Neural progenitor cell (in vitro differentiated cells): Measurements from ENCODE around the gene GJA4. TPM values are rescaled to one million over a fixed set of nuclear protein-coding genes. Genes with fewer than 3 reads are reported as not detected.

Source experiments
- DNase-seq: peaks from one replicate; pipeline ENCODE4 v3.0.0-alpha.2; 2016; ENCODE audit warnings: low spot score
- H2AFZ ChIP-seq: fragments of 200-600 bp; sonication (generic); replicated peaks from 2 replicates; pipeline ENCODE4 v1.6.1; 2016; ENCODE audit warnings: antibody characterized with exemption
- H3F3A ChIP-seq: fragments of 200-600 bp; sonication (generic); 2 replicates; pipeline ENCODE4 v1.6.1; 2016; ENCODE audit warnings: antibody characterized with exemption, low read depth
- H3K27ac ChIP-seq: fragments of 200-600 bp; sonication (generic); 2 replicates; pipeline ENCODE4 v1.5.1; 2016; ENCODE audit warnings: mild to moderate bottlenecking
- H3K27me3 ChIP-seq: fragments of 200-600 bp; sonication (generic); 2 replicates; pipeline ENCODE4 v1.6.1; 2016; ENCODE audit warnings: mild to moderate bottlenecking, moderate library complexity
- H3K36me3 ChIP-seq: fragments of 200-600 bp; sonication (generic); 2 replicates; pipeline ENCODE4 v1.5.1; 2016
- H3K4me1 ChIP-seq: fragments of 200-600 bp; sonication (generic); 2 replicates; pipeline ENCODE4 v1.6.1; 2016; ENCODE audit warnings: mixed run types
- H3K4me2 ChIP-seq: fragments of 200-600 bp; sonication (generic); 2 replicates; pipeline ENCODE4 v1.6.1; 2016
- H3K4me3 ChIP-seq: fragments of 200-600 bp; sonication (generic); 2 replicates; pipeline ENCODE4 v1.5.1; 2016
- H3K79me2 ChIP-seq: fragments of 200-600 bp; sonication (generic); 2 replicates; pipeline ENCODE4 v1.6.1; 2016; ENCODE audit warnings: low read depth
- H3K9ac ChIP-seq: fragments of 200-600 bp; sonication (generic); 2 replicates; pipeline ENCODE4 v1.6.1; 2016
- H3K9me3 ChIP-seq: fragments of 200-600 bp; sonication (generic); 2 replicates; pipeline ENCODE4 v1.5.1; 2016; ENCODE audit warnings: low read depth
- H4K20me1 ChIP-seq: fragments of 200-600 bp; sonication (generic); 2 replicates; pipeline ENCODE4 v1.6.1; 2016; ENCODE audit warnings: low read depth
- H3K27ac Mint-ChIP-seq: 3 replicates; pipeline ENCODE4 v1.8.0; 2021; ENCODE audit warnings: mixed read lengths
- H3K27me3 Mint-ChIP-seq: 2 replicates; pipeline ENCODE4 v1.8.0; 2022; ENCODE audit warnings: low read depth, mild to moderate bottlenecking, inconsistent platforms, moderate library complexity, mixed read lengths; ENCODE audit not compliant: insufficient read depth
- H3K36me3 Mint-ChIP-seq: 3 replicates; pipeline ENCODE4 v1.8.0; 2021; ENCODE audit warnings: mixed read lengths
- H3K4me1 Mint-ChIP-seq: 3 replicates; pipeline ENCODE4 v1.8.0; 2021; ENCODE audit warnings: mixed read lengths
- H3K4me3 Mint-ChIP-seq: 3 replicates; pipeline ENCODE4 v1.8.0; 2021; ENCODE audit warnings: mild to moderate bottlenecking, moderate library complexity, mixed read lengths
- H3K9me3 Mint-ChIP-seq: 3 replicates; pipeline ENCODE4 v1.8.0; 2020; ENCODE audit warnings: mixed read lengths
- EZH2 ChIP-seq: fragments of 200-600 bp; sonication (generic); IDR thresholded peaks from 2 replicates; pipeline ENCODE4 v1.6.1; 2017; ENCODE audit warnings: antibody characterized with exemption, mild to moderate bottlenecking, moderate library complexity
- EZH2phosphoT487 ChIP-seq: fragments of 200-600 bp; sonication (generic); IDR thresholded peaks from 2 replicates; pipeline ENCODE4 v1.6.1; 2017; ENCODE audit warnings: antibody characterized with exemption
- total RNA-seq: library from RNA; depleted of rRNA; stranded (reverse); fragments of >200 nt; gene quantifications from 2 replicates; pipeline ENCODE4 v1.2.3, GENCODE V29; 2015; ENCODE audit warnings: low replicate concordance
- TF ChIP-seq, protein P1 (sequence below): fragments of 200-600 bp; sonication (generic); IDR thresholded peaks from 2 replicates; pipeline ENCODE4 v1.5.1; 2017; ENCODE audit warnings: antibody characterized with exemption, mild to moderate bottlenecking

The GJA4 gene
- total RNA-seq, 1 donor from 2014 or later: not detected

DNA sequence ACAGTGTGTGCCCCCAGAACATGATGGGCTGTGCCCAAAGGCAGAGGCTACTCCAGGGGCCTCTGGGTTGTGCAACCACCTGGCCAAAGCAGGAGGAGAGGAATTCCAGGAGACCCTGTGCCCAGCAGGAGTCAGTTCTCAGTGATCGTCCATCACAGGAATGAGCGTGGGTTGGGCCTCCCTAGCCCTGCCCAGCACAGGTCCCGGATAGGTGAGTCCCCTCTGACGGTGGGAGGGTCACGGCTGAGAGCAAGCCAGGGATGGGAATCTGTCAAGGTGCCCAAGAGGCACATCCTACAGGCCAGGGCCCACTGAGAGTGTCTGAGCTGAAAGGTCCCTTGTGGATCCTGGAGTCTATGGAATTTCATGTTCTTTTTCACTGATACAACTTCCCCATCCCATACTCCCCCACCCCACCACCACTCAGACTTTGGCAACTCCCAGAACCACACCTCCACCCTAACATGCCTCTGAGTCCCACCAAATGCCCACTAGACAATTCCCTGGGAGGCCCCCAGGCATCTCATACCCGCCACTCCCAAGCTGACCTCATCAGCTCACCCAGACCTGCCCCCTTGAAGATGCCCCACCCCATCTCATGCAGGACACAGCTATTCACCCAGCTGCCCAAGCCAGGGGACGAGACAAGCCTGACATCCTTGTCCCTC is 30.2 kb upstream of the GJA4 start:
- Histone ChIP-seq H3K4me2 (no peak overlapping the region), H2AFZ (no peak overlapping the region), H3K9ac (no peak overlapping the region), H4K20me1 (no peaks in the 10 kb centered on the region), H3K36me3 (no peaks in the 10 kb centered on the region), H3K4me1 (no peaks in the 10 kb centered on the region), H3K9me3 (no peaks in the 10 kb centered on the region), H3K79me2 (no peaks in the 10 kb centered on the region), H3K4me3 (no peak overlapping the region), H3K27me3 (no peaks in the 10 kb centered on the region), H3F3A (no peaks in the 10 kb centered on the region), H3K27ac (no peak overlapping the region)
- DNase-seq: no peak
- peaks cover 7% of the 10 kb centered on the region for H3K27me3 Mint-ChIP-seq
- H3K9me3 Mint-ChIP-seq: peaks cover 2% of the 10 kb centered on the region
- H3K27ac Mint-ChIP-seq: no peak overlapping the region
- no peaks in the 10 kb centered on the region for H3K36me3 Mint-ChIP-seq
- no peak overlapping the region for H3K4me3 Mint-ChIP-seq
- H3K4me1 Mint-ChIP-seq: no peaks in the 10 kb centered on the region
- TF ChIP-seq EZH2: no peak
- TF ChIP-seq EZH2phosphoT487: no peak
- TF ChIP-seq, protein P1, sequence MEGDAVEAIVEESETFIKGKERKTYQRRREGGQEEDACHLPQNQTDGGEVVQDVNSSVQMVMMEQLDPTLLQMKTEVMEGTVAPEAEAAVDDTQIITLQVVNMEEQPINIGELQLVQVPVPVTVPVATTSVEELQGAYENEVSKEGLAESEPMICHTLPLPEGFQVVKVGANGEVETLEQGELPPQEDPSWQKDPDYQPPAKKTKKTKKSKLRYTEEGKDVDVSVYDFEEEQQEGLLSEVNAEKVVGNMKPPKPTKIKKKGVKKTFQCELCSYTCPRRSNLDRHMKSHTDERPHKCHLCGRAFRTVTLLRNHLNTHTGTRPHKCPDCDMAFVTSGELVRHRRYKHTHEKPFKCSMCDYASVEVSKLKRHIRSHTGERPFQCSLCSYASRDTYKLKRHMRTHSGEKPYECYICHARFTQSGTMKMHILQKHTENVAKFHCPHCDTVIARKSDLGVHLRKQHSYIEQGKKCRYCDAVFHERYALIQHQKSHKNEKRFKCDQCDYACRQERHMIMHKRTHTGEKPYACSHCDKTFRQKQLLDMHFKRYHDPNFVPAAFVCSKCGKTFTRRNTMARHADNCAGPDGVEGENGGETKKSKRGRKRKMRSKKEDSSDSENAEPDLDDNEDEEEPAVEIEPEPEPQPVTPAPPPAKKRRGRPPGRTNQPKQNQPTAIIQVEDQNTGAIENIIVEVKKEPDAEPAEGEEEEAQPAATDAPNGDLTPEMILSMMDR: no peak

DNA sequence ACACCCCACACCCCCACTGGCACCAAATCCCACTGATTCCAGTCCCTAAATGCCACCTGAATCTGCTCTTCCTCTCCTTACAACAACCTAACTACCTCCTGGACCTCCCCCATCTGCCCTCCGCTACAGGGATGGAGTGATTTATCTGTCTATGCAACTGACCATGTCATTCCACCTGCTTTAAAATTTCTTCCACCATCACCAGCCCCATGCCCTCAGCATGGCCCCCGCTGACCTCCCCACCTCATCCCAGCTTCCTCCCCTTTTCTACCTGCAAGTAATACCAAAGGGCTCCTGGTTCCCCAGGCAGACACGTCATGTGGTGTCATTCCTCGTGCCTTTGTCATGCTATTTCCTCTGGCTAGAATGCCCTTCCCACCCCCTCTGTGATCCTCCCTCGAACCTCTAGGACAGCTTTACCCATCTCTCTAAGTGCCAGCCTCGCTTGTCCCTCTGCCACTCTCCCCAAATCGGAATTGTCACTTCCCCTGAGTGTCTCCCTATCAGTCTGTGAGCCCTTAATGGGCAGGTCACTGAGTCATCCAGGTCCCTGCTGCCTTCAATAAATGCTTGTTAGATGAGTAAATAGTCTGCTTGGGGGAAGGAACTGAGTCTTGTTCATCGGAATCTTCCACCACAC is 29.5 kb upstream of the GJA4 start:
- TF ChIP-seq, protein P1: no peak
- no peak for TF ChIP-seq EZH2
- no peak for TF ChIP-seq EZH2phosphoT487
- no peak for DNase-seq

DNA sequence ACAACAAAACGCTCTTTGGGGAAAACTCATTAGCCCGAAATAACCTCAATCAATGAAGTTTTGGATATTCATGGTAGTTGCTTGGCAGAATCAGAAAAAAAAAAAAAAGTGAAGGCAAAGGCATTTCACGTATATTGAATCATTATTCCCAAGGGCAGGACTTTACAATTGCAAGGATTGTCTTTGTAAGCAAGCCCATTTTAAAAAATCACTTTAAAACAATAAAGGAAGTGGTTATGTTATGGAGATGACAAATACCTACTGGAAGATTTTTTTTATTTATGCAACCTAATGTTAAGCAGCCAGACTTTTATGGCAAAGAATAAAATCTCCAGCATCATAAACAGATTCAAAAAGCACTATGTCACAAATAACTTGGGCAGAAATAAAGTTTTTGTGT is 23.9 kb upstream of the GJA4 start:
- H3K27ac Mint-ChIP-seq: no peak overlapping the region
- H3K4me2 ChIP-seq: no peak overlapping the region

More for the DNA sequence above, 29.5 kb upstream of the GJA4 start:
- Mint-ChIP-seq H3K27ac (no peak overlapping the region), H3K4me1 (no peaks in the 10 kb centered on the region), H3K36me3 (no peaks in the 10 kb centered on the region), H3K9me3 (no peaks in the 10 kb centered on the region), H3K27me3 (peaks cover 7% of the 10 kb centered on the region), H3K4me3 (no peak overlapping the region)
- Histone ChIP-seq H3K4me2 (no peak overlapping the region), H2AFZ (no peak overlapping the region), H4K20me1 (no peaks in the 10 kb centered on the region), H3K9ac (no peak overlapping the region), H3K4me1 (no peaks in the 10 kb centered on the region), H3F3A (no peaks in the 10 kb centered on the region), H3K27me3 (no peaks in the 10 kb centered on the region), H3K36me3 (no peaks in the 10 kb centered on the region), H3K9me3 (no peaks in the 10 kb centered on the region), H3K27ac (no peak overlapping the region), H3K4me3 (no peak overlapping the region), H3K79me2 (no peaks in the 10 kb centered on the region)

More for the DNA sequence above, 23.9 kb upstream of the GJA4 start:
- no peak for DNase-seq
- no peaks in the 10 kb centered on the region for H3K4me1 ChIP-seq
- H3K9me3 ChIP-seq: no peaks in the 10 kb centered on the region
- no peaks in the 10 kb centered on the region for H3K27me3 ChIP-seq
- H2AFZ ChIP-seq: no peak overlapping the region
- H3K36me3 ChIP-seq: no peaks in the 10 kb centered on the region
- Mint-ChIP-seq H3K9me3 (no peaks in the 10 kb centered on the region), H3K27me3 (no peaks in the 10 kb centered on the region), H3K4me1 (peaks cover 2% of the 10 kb centered on the region), H3K4me3 (no peak overlapping the region), H3K36me3 (no peaks in the 10 kb centered on the region)
- no peaks in the 10 kb centered on the region for H3K79me2 ChIP-seq
- no peaks in the 10 kb centered on the region for H3F3A ChIP-seq
- TF ChIP-seq EZH2phosphoT487: no peak
- TF ChIP-seq EZH2: no peak
- TF ChIP-seq, protein P1: no peak
- no peak overlapping the region for H3K4me3 ChIP-seq
- H3K27ac ChIP-seq: no peak overlapping the region
- no peaks in the 10 kb centered on the region for H4K20me1 ChIP-seq
- H3K9ac ChIP-seq: no peak overlapping the region
